Calu3 (cell line): ENCODE measurements around the gene ORC5. TPM values are rescaled to one million over a fixed set of nuclear protein-coding genes. Genes with fewer than 3 reads are reported as not detected.

Experiments used
- BruUV-seq: library from RNA; stranded (reverse); fragments of 400-500 nt; replicated peaks from 2 replicates; lab custom pipeline; 2021; lab: Mats Ljungman, UMichigan
- CTCF ChIA-PET: fragments of 300-600 bp; sonication (Branson Sonifier 250); formaldehyde crosslinking; loops from one replicate; lab custom pipeline; 2022; ENCODE audit warnings: antibody characterized with exemption; lab: Charles Lee
- DNase-seq: peaks from one replicate; pipeline ENCODE4 v3.0.0; 2022
- H3K27ac Mint-ChIP-seq: one replicate; pipeline ENCODE4 v1.8.0; 2022; ENCODE audit warnings: mixed read lengths; ENCODE audit not compliant: unreplicated experiment
- H3K27me3 Mint-ChIP-seq: one replicate; pipeline ENCODE4 v1.8.0; 2022; ENCODE audit warnings: mixed read lengths; ENCODE audit not compliant: unreplicated experiment
- H3K36me3 Mint-ChIP-seq: one replicate; pipeline ENCODE4 v1.8.0; 2022; ENCODE audit warnings: mild to moderate bottlenecking, moderate library complexity, mixed read lengths; ENCODE audit not compliant: insufficient read depth, unreplicated experiment
- H3K4me1 Mint-ChIP-seq: one replicate; pipeline ENCODE4 v1.8.0; 2022; ENCODE audit warnings: mild to moderate bottlenecking, low read depth, mixed read lengths; ENCODE audit not compliant: unreplicated experiment
- H3K4me3 Mint-ChIP-seq: one replicate; pipeline ENCODE4 v1.8.0; 2022; ENCODE audit warnings: mild to moderate bottlenecking, low read depth, moderate library complexity, mixed read lengths; ENCODE audit not compliant: unreplicated experiment
- H3K9me3 Mint-ChIP-seq: one replicate; pipeline ENCODE4 v1.8.0; 2022; ENCODE audit warnings: low read depth, mixed read lengths; ENCODE audit not compliant: unreplicated experiment
- CTCF ChIP-seq: fragments of 200-600 bp; IDR thresholded peaks from one replicate; pipeline ENCODE4 v1.8.0; 2022; ENCODE audit warnings: antibody characterized with exemption; ENCODE audit not compliant: unreplicated experiment
- intact Hi-C: fragments of 100-400 bp; cut with micrococcal nuclease; formaldehyde crosslinking; loops from one replicate; pipeline ENCODE4 v1.10.0; 2022; ENCODE audit not compliant: unreplicated experiment
- total RNA-seq: library from RNA; stranded (reverse); gene quantifications from 2 replicates; pipeline ENCODE4 v1.2.3, GENCODE V29; 2022

ORC5 gene
- total RNA-seq, 1 experiment from 2014 or later, result 20.2 TPM

GRCh38 chr7:104175361-104175984 is 32.3 kb downstream of the ORC5 start:
- CTCF ChIA-PET, result no interaction called here
- DNase-seq, result no peak
- no peak overlapping the region for H3K4me3 Mint-ChIP-seq
- no peaks in the 10 kb centered on the region for H3K36me3 Mint-ChIP-seq
- no peak overlapping the region for H3K27ac Mint-ChIP-seq
- BruUV-seq, result no TSS peak
- no peak for TF ChIP-seq CTCF
- no peaks in the 10 kb centered on the region for H3K27me3 Mint-ChIP-seq
- intact Hi-C loops, result no loop called here
- H3K4me1 Mint-ChIP-seq, result no peaks in the 10 kb centered on the region
- H3K9me3 Mint-ChIP-seq, result peaks cover 3% of the 10 kb centered on the region

- H3K9me3 Mint-ChIP-seq, result peaks cover 2% of the 10 kb centered on the region
- no peaks in the 10 kb centered on the region for H3K27me3 Mint-ChIP-seq
- CTCF ChIA-PET, result no interaction called here
- BruUV-seq, result no TSS peak
- no peaks in the 10 kb centered on the region for H3K36me3 Mint-ChIP-seq
- no peak overlapping the region for H3K27ac Mint-ChIP-seq
- DNase-seq, result no peak
- no peak for TF ChIP-seq CTCF
- no peaks in the 10 kb centered on the region for H3K4me1 Mint-ChIP-seq
- intact Hi-C loops, result no loop called here
- no peak overlapping the region for H3K4me3 Mint-ChIP-seq
Observed at GRCh38 chr7:104174798-104175197, 33.0 kb downstream of the ORC5 start.

- no peak for DNase-seq
- CTCF ChIA-PET, result no interaction called here
- Mint-ChIP-seq H3K27me3 (no peaks in the 10 kb centered on the region), H3K4me3 (no peak overlapping the region), H3K27ac (no peak overlapping the region), H3K9me3 (no peaks in the 10 kb centered on the region), H3K4me1 (no peaks in the 10 kb centered on the region), H3K36me3 (no peaks in the 10 kb centered on the region)
- BruUV-seq, result no TSS peak
- intact Hi-C loops, result no loop called here
- no peak for TF ChIP-seq CTCF
Observed at GRCh38 chr7:104162081-104162480, 45.7 kb downstream of the ORC5 start.

DNA sequence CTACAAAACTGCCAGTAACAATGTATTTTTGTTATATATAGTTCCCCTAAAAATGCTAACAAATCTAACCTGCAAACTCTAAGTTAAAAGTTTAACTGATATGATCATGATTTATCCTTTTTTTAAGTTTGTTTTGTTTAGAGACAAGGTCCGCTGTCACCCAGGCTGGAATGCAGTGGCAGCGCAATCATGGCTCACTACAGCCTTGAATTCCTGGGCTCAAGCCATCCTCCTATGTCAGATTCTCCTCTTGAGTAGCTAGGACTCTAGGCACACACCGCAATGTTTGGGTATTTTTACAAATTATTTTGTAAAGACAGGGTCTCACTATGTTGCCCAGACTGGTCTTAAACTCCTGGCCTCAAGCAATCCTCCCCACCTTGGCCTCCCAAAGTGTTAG is 46.6 kb downstream of the ORC5 start:
- no TSS peak for BruUV-seq
- Mint-ChIP-seq H3K27ac (no peak overlapping the region), H3K27me3 (no peaks in the 10 kb centered on the region), H3K4me3 (no peak overlapping the region), H3K4me1 (no peaks in the 10 kb centered on the region), H3K36me3 (no peaks in the 10 kb centered on the region), H3K9me3 (no peaks in the 10 kb centered on the region)
- DNase-seq, result no peak
- intact Hi-C loops, result loop anchor here (2.0 kb wide), 1 partner anchor 636 kb away; no protein-coding TSS in a partner anchor
- TF ChIP-seq CTCF, result no peak
- CTCF ChIA-PET, result no interaction called here
